NOMO-1 treated with DMSO at 0.1 percent for 48 hours (cell line): ENCODE measurements around the gene CACNA2D3.
"Not testable (repeated sequence)": the region's sequence is repeated elsewhere in the genome, so short reads cannot be mapped to it uniquely, and the experiment has no call there.

ENCODE experiments used
- DNase-seq: peaks from one replicate; lab custom pipeline; 2025; ENCODE audit not compliant: unreplicated experiment; lab: John Stamatoyannopoulos, UW

The CACNA2D3 gene

DNA sequence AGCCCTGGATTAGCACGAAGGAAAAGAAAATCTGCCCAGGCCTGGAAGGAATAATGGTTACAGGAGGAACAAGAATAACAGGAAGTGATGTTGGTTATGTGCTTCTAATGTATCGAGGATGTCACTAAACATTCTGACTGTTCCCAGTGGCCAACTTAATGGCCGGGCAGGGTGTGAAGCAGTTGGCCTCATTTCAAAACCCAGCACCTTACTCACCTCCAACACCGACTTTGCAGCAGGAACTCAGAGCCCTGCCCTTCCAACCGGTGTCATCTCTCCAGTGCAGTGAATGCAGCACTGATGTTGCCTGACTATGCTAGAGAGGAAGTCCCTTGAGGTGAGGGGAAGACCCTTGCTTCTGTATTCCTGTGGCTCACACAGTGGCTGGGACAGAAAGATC lies 967.9 kb downstream of the CACNA2D3 start:
- no peak for DNase-seq

- DNase-seq, result no peak
These were observed 968.4 kb downstream of the CACNA2D3 start for GRCh38 chr3:55090746-55091145.

DNA sequence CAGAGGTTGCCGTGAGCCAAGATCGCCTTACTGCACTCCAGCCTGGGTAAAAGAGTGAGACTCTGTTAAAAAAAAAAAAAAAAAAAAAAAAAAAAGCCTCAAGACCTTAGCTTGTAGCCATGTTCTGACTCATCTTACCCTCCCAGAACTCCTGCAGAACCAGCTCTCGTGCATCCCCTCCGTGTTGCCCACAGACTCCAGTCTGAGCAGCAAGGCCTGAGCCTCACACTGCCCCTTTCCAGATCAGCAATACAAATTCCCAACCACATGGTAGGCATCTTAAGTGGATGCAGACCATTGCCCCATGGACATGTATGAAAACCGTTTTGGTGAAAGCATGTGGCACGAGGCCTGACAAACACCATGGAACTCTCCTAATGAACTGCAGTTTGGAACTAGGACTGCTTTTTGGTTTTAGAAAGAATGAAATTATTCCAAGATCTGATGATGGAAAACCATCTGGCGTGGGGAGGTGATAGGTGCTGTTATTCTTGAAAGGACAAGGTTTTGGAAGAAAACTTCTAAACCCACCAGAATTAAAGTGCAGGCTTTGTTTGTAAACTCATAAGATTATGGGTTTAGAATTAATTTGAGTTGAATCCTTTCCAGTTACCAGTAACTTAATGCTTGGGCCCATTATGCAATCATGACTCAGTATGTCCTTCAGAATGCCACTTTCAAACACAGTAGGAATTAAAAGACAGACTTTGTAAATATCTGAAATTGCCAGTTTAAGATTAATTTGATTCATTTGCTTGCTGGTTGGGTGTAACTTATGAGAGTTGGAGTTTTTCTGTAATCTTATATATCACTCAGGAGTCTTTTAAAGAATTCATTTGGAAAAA lies 969.3 kb downstream of the CACNA2D3 start:
- no peak for DNase-seq

- no peak for DNase-seq
These were observed 972.3 kb downstream of the CACNA2D3 start for GRCh38 chr3:55094676-55095075.

DNA sequence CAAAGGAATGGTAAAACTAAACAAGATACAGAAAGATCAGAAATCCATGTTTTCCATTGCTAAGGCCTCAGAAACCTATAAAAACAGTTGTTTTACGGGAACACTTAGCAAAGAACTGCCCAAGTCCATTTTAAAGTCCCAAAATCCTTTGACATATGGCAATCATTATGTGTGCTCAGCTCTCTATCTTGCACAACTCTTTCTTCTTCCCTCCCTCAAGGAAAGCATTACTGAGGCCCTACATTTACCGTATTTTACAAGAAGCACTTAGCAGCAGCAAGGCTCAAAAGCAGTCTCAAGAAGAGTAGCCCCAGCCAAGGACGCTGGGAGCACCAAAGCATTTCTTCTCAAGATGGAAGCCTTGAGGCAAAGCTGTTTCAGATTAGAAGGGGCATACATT lies 975.1 kb downstream of the CACNA2D3 start:
- no peak for DNase-seq

DNA sequence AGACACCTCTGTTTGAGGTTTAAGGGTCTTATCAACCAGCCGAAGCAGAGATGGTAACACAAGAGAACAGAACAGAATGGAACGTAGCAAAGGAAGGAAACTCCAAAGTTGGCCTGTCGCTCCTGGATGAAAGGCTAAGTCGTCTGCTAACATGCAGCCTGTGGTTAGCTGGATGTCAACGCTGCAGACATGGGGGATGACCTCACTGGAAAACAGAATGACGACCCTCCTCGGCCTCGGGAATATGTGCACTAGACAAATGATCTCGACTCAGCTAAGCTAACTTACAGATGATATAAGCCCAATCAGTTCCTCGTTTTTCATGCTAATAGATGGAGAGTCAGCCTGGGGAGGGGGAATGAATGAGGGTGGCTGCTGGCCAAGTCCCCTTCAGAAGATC lies 983.3 kb downstream of the CACNA2D3 start:
- DNase-seq, result no peak

GRCh38 chr3:55107187-55107586 lies 984.8 kb downstream of the CACNA2D3 start:
- DNase-seq, result no peak

DNA sequence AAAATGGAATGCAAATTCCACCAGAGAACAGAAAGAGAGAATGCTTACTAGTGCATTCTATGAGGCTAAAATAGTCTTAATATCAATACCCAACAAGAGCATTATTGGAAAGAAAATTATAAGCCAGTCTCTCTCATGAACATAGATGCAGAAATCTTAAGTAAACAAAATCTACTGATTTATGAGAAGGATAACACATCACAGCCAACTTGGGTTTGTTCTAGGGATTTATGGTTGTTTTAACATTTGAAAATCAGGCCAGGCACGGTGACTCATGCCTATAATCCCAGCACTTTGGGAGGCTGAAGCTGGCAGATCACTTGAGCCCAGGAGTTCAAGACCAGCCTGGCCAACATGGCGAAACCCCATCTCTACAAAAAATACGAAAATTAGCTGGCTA lies 989.6 kb downstream of the CACNA2D3 start:
- not testable (repeated sequence) for DNase-seq

DNA sequence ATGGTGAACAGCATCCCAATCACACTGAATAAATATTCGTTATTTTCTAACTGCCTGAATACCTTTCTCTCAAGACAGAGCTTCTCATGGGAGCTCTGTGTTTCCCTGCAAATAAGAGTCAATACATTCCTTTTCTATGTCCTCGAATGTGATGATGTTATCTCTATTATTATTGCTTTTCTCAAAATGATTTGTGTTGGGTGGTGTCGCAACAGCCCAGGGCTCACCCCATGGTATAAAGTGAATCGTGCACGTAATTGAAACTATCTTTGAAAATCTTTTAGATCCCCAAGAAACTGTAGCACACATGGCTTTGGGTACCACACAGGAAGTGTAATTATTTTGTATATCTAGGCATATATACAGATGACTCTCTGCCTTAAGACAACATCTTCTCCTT lies 996.1 kb downstream of the CACNA2D3 start:
- no peak for DNase-seq

GRCh38 chr3:55119268-55119667 lies 996.9 kb downstream of the CACNA2D3 start:
- DNase-seq, result no peak

DNA sequence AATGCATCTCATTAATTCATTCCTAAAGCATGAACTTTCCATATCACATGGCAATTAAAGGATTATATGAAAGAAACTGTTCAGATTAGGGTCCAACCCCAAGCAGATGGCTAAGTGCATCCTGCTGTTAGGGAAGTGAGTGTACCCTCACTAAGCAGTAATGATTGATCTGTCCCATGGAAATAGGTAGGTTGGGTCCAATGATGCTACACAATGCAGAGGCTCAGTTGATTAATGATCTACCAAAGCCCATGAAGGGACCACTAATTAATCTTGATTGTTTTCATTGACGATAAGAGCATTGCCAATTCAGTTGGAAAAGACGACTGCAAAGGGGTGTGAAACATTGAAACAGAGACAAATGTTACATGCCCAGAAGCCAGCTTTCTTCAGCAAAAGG lies 1000.0 kb downstream of the CACNA2D3 start:
- DNase-seq, result no peak
